ENCODE results near the gene TTC36. TPM values are rescaled to one million over a fixed set of nuclear protein-coding genes. Genes with fewer than 3 reads are reported as not detected.

TTC36 gene
- polyA plus RNA-seq, 1 donor from 2014 or later, result 4.3 TPM

GRCh38 chr11:118529584-118530175 is 2.4 kb downstream of the TTC36 start:
- Histone ChIP-seq H3F3A (ENCODE audit: insufficient read depth, low read length, poor library complexity, severe bottlenecking) (no peaks in the 10 kb centered on the region), H3K4me2 (ENCODE audit: low read length) (peak overlapping the region; percentile 68), H3K79me2 (replicated peaks; ENCODE audit: insufficient read depth, low read length) (peaks cover 24% of the 10 kb centered on the region), H3K27ac (ENCODE audit: low read length) (peak overlapping the region; percentile 89), H3K9ac (ENCODE audit: low read length) (peak overlapping the region; percentile 97), H4K20me1 (ENCODE audit: insufficient read depth) (no peaks in the 10 kb centered on the region), H3K36me3 (ENCODE audit: insufficient read depth, low read length) (no peaks in the 10 kb centered on the region), H2AFZ (ENCODE audit: low read depth, low read length) (no peak overlapping the region), H3K9me3 (ENCODE audit: low read length) (no peaks in the 10 kb centered on the region), H3K4me3 (ENCODE audit: low read length) (peak overlapping the region; percentile 82), H3K27me3 (ENCODE audit: insufficient read depth, low read depth, low read length) (no peaks in the 10 kb centered on the region), H3K9me2 (ENCODE audit: insufficient read depth, low read length) (no peaks in the 10 kb centered on the region)
- no peak for TF ChIP-seq CTCF (IDR thresholded peaks at IDR 0.05; ENCODE audit: poor library complexity, severe bottlenecking)
- no peak for TF ChIP-seq RAD21 (conservative IDR thresholded peaks at IDR 0.05)
- TF ChIP-seq POLR2AphosphoS5 (IDR thresholded peaks at IDR 0.05), result no peak
- no peak for TF ChIP-seq MXI1 (conservative IDR thresholded peaks at IDR 0.05; ENCODE audit: poor library complexity, severe bottlenecking)
- no peak for TF ChIP-seq EZH2 (IDR thresholded peaks at IDR 0.05; ENCODE audit: borderline replicate concordance, insufficient read depth, low read length, poor library complexity, severe bottlenecking)
- TF ChIP-seq TAF1 (IDR thresholded peaks at IDR 0.05; ENCODE audit: low read depth), result no peak
- TF ChIP-seq, protein P1, sequence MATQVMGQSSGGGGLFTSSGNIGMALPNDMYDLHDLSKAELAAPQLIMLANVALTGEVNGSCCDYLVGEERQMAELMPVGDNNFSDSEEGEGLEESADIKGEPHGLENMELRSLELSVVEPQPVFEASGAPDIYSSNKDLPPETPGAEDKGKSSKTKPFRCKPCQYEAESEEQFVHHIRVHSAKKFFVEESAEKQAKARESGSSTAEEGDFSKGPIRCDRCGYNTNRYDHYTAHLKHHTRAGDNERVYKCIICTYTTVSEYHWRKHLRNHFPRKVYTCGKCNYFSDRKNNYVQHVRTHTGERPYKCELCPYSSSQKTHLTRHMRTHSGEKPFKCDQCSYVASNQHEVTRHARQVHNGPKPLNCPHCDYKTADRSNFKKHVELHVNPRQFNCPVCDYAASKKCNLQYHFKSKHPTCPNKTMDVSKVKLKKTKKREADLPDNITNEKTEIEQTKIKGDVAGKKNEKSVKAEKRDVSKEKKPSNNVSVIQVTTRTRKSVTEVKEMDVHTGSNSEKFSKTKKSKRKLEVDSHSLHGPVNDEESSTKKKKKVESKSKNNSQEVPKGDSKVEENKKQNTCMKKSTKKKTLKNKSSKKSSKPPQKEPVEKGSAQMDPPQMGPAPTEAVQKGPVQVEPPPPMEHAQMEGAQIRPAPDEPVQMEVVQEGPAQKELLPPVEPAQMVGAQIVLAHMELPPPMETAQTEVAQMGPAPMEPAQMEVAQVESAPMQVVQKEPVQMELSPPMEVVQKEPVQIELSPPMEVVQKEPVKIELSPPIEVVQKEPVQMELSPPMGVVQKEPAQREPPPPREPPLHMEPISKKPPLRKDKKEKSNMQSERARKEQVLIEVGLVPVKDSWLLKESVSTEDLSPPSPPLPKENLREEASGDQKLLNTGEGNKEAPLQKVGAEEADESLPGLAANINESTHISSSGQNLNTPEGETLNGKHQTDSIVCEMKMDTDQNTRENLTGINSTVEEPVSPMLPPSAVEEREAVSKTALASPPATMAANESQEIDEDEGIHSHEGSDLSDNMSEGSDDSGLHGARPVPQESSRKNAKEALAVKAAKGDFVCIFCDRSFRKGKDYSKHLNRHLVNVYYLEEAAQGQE (IDR thresholded peaks at IDR 0.05; ENCODE audit: borderline replicate concordance), result no peak
- TF ChIP-seq EP300 (conservative IDR thresholded peaks at IDR 0.05; ENCODE audit: poor library complexity, severe bottlenecking), result no peak
- no peak for TF ChIP-seq SMC3 (conservative IDR thresholded peaks at IDR 0.05; ENCODE audit: poor library complexity)

DNA sequence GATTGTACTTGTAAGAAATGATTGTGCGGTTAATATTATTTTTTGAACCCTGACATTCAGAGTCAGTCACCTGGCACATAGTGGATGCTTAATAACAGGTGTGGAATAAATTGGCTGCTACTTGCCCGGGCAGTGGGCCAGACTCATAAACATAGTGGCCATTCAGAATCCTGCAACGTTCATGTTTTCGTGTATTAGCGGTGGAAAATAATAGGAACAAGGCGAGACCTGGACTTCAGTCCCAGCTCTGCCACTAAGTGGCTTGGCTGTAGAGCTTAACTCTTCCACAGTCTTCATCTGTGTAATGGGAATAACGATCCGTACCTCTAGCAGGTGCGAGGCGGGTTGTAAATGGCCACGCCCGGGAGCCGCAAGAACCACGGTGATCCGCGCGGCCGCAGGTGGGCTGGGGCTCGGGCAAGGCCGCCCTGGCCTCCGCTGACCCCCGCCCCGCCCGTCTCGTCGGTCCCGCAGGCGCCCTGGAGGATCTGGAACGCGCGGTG is 3.0 kb downstream of the TTC36 start:
- no peaks in the 10 kb centered on the region for H3K9me2 ChIP-seq (ENCODE audit: insufficient read depth, low read length)
- peak overlapping the region; percentile 82 for H3K4me3 ChIP-seq (ENCODE audit: low read length)
- no peaks in the 10 kb centered on the region for H3K27me3 ChIP-seq (ENCODE audit: insufficient read depth, low read depth, low read length)
- no peaks in the 10 kb centered on the region for H3K9me3 ChIP-seq (ENCODE audit: low read length)
- H3K79me2 ChIP-seq (replicated peaks; ENCODE audit: insufficient read depth, low read length), result peaks cover 24% of the 10 kb centered on the region
- peak overlapping the region; percentile 97 for H3K9ac ChIP-seq (ENCODE audit: low read length)
- no peaks in the 10 kb centered on the region for H3K36me3 ChIP-seq (ENCODE audit: insufficient read depth, low read length)
- no peak overlapping the region for H2AFZ ChIP-seq (ENCODE audit: low read depth, low read length)
- peak overlapping the region; percentile 89 for H3K27ac ChIP-seq (ENCODE audit: low read length)
- no peak for TF ChIP-seq MXI1 (conservative IDR thresholded peaks at IDR 0.05; ENCODE audit: poor library complexity, severe bottlenecking)
- TF ChIP-seq EZH2 (IDR thresholded peaks at IDR 0.05; ENCODE audit: borderline replicate concordance, insufficient read depth, low read length, poor library complexity, severe bottlenecking), result no peak
- TF ChIP-seq SMC3 (conservative IDR thresholded peaks at IDR 0.05; ENCODE audit: poor library complexity), result no peak
- TF ChIP-seq POLR2AphosphoS5 (IDR thresholded peaks at IDR 0.05), result peak; percentile 7
- no peak for TF ChIP-seq CTCF (IDR thresholded peaks at IDR 0.05; ENCODE audit: poor library complexity, severe bottlenecking)
- H4K20me1 ChIP-seq (ENCODE audit: insufficient read depth), result no peaks in the 10 kb centered on the region
- H3K4me2 ChIP-seq (ENCODE audit: low read length), result peak overlapping the region; percentile 68
- H3F3A ChIP-seq (ENCODE audit: insufficient read depth, low read length, poor library complexity, severe bottlenecking), result no peaks in the 10 kb centered on the region
